ENCODE results near the gene CAMK4. TPM values are rescaled to one million over a fixed set of nuclear protein-coding genes. Genes with fewer than 3 reads are reported as not detected.

CAMK4 gene
- total and polyA plus RNA-seq, 5 donors from 2014 or later = 85.3 to 167 (median 106) TPM

- Histone ChIP-seq H3K27ac (ENCODE audit: insufficient read depth, low read length, poor library complexity, severe bottlenecking) (peak overlapping the region; percentile 87), H3K4me1 (ENCODE audit: control insufficient read depth, insufficient read depth, low read length, poor library complexity, severe bottlenecking) (peaks cover 52% of the 10 kb centered on the region), H3K27me3 (ENCODE audit: control insufficient read depth, insufficient read depth, low read length) (no peaks in the 10 kb centered on the region), H3K36me3 (ENCODE audit: control insufficient read depth, insufficient read depth, low read length) (no peaks in the 10 kb centered on the region), H3K9me3 (ENCODE audit: control insufficient read depth in 2 of 2, low read length in 2 of 2) (no peaks in the 10 kb centered on the region), H3K4me3 (ENCODE audit: low read depth, low read length) (peak overlapping the region; percentile 98)
- peak overlapping the region; percentile 93 to 100 (median 98) for H3K4me3 Mint-ChIP-seq
- H3K4me1 Mint-ChIP-seq = peaks cover 34 to 42% (median 37%) of the 10 kb centered on the region in 4 donors
- no peaks in the 10 kb centered on the region for H3K27me3 Mint-ChIP-seq
- H3K9me3 Mint-ChIP-seq = peaks cover 0 to 2% (median 0%) of the 10 kb centered on the region in 7 donors
- peaks cover 10% of the 10 kb centered on the region for H3K36me3 Mint-ChIP-seq
- ATAC-seq (ENCODE audit: low read depth in 2 of 2) (peak in 1 of 2 donors; percentile 1), DNase-seq (peak in 1 of 3 donors; percentile 33)
- peak overlapping the region; percentile 91 to 100 (median 96) for H3K27ac Mint-ChIP-seq
These were observed 569 bp downstream of the CAMK4 start for GRCh38 chr5:111224561-111225345.

DNA sequence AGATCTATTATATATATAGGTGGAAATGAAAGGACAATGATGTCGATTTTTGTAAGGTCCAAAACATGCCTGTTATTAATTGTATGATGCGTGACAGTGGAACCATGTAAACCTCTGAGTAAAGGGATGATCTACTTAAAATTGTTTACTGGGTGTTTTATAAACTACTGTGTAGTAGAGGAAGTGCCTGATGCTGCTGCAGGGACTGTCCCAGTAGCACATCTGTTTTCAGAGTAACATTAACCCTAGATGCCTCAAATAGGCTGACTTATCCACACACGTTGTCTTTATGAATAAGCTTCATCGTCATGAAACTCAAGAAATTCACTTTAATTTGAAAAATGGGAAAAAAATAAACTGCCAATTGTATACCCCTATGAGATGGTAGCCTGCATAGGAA lies 1.7 kb downstream of the CAMK4 start:
- Mint-ChIP-seq H3K27ac (peak overlapping the region; percentile 91 to 100 (median 96)), H3K27me3 (no peaks in the 10 kb centered on the region), H3K4me1 (peaks cover 42 to 52% (median 47%) of the 10 kb centered on the region in 4 donors), H3K36me3 (peaks cover 16% of the 10 kb centered on the region), H3K4me3 (peak overlapping the region; percentile 93 to 100 (median 98)), H3K9me3 (peaks cover 0 to 2% (median 0%) of the 10 kb centered on the region in 7 donors)
- peak in 1 of 3 donors; percentile 65 for DNase-seq
- Histone ChIP-seq H3K9me3 (ENCODE audit: control insufficient read depth in 2 of 2, low read length in 2 of 2) (no peaks in the 10 kb centered on the region), H3K27me3 (ENCODE audit: control insufficient read depth, insufficient read depth, low read length) (no peaks in the 10 kb centered on the region), H3K4me3 (ENCODE audit: low read depth, low read length) (peak overlapping the region; percentile 98), H3K27ac (ENCODE audit: insufficient read depth, low read length, poor library complexity, severe bottlenecking) (peak overlapping the region; percentile 87), H3K4me1 (ENCODE audit: control insufficient read depth, insufficient read depth, low read length, poor library complexity, severe bottlenecking) (peaks cover 64% of the 10 kb centered on the region), H3K36me3 (ENCODE audit: control insufficient read depth, insufficient read depth, low read length) (no peaks in the 10 kb centered on the region)
- peak; percentile 17 to 33 for ATAC-seq (ENCODE audit: low read depth in 2 of 2)

GRCh38 chr5:111226556-111226955 lies 2.4 kb downstream of the CAMK4 start:
- no peak for ATAC-seq (ENCODE audit: low read depth in 2 of 2)
- Mint-ChIP-seq H3K27me3 (no peaks in the 10 kb centered on the region), H3K4me3 (peak overlapping the region; percentile 93 to 100 (median 98)), H3K27ac (peak overlapping the region; percentile 91 to 100 (median 96)), H3K9me3 (peaks cover 0 to 2% (median 0%) of the 10 kb centered on the region in 7 donors), H3K4me1 (peaks cover 46 to 57% (median 49%) of the 10 kb centered on the region in 4 donors), H3K36me3 (peaks cover 16% of the 10 kb centered on the region)
- H3K27ac ChIP-seq (ENCODE audit: insufficient read depth, low read length, poor library complexity, severe bottlenecking) = peak overlapping the region; percentile 87
- no peaks in the 10 kb centered on the region for H3K36me3 ChIP-seq (ENCODE audit: control insufficient read depth, insufficient read depth, low read length)
- H3K4me3 ChIP-seq (ENCODE audit: low read depth, low read length) = peak overlapping the region; percentile 98
- H3K27me3 ChIP-seq (ENCODE audit: control insufficient read depth, insufficient read depth, low read length) = no peaks in the 10 kb centered on the region
- no peak for DNase-seq
- H3K4me1 ChIP-seq (ENCODE audit: control insufficient read depth, insufficient read depth, low read length, poor library complexity, severe bottlenecking) = peaks cover 70% of the 10 kb centered on the region
- no peaks in the 10 kb centered on the region for H3K9me3 ChIP-seq (ENCODE audit: control insufficient read depth in 2 of 2, low read length in 2 of 2)

GRCh38 chr5:111227226-111227782 lies 3.1 kb downstream of the CAMK4 start:
- Histone ChIP-seq H3K4me3 (ENCODE audit: low read depth, low read length) (peak overlapping the region; percentile 98), H3K4me1 (ENCODE audit: control insufficient read depth, insufficient read depth, low read length, poor library complexity, severe bottlenecking) (peaks cover 78% of the 10 kb centered on the region), H3K27ac (ENCODE audit: insufficient read depth, low read length, poor library complexity, severe bottlenecking) (peak overlapping the region; percentile 87), H3K36me3 (ENCODE audit: control insufficient read depth, insufficient read depth, low read length) (no peaks in the 10 kb centered on the region), H3K9me3 (ENCODE audit: control insufficient read depth in 2 of 2, low read length in 2 of 2) (no peaks in the 10 kb centered on the region), H3K27me3 (ENCODE audit: control insufficient read depth, insufficient read depth, low read length) (no peaks in the 10 kb centered on the region)
- peaks cover 16% of the 10 kb centered on the region for H3K36me3 Mint-ChIP-seq
- H3K27me3 Mint-ChIP-seq = no peaks in the 10 kb centered on the region
- H3K4me3 Mint-ChIP-seq = peak overlapping the region; percentile 93 to 100 (median 98)
- ATAC-seq (ENCODE audit: low read depth in 2 of 2) (no peak), DNase-seq (peak in 1 of 3 donors; percentile 39)
- peak overlapping the region; percentile 91 to 100 (median 98) for H3K27ac Mint-ChIP-seq
- peaks cover 0 to 2% (median 0%) of the 10 kb centered on the region in 7 donors for H3K9me3 Mint-ChIP-seq
- H3K4me1 Mint-ChIP-seq = peaks cover 48 to 64% (median 50%) of the 10 kb centered on the region in 4 donors

- H3K27ac Mint-ChIP-seq = peak overlapping the region; percentile 91 to 100 (median 98)
- peak in 1 of 3 donors; percentile 65 for DNase-seq
- Histone ChIP-seq H3K4me1 (ENCODE audit: control insufficient read depth, insufficient read depth, low read length, poor library complexity, severe bottlenecking) (peaks cover 83% of the 10 kb centered on the region), H3K4me3 (ENCODE audit: low read depth, low read length) (peak overlapping the region; percentile 98), H3K27me3 (ENCODE audit: control insufficient read depth, insufficient read depth, low read length) (no peaks in the 10 kb centered on the region), H3K27ac (ENCODE audit: insufficient read depth, low read length, poor library complexity, severe bottlenecking) (peak overlapping the region; percentile 87), H3K36me3 (ENCODE audit: control insufficient read depth, insufficient read depth, low read length) (no peaks in the 10 kb centered on the region), H3K9me3 (ENCODE audit: control insufficient read depth in 2 of 2, low read length in 2 of 2) (no peaks in the 10 kb centered on the region)
- peaks cover 16% of the 10 kb centered on the region for H3K36me3 Mint-ChIP-seq
- no peaks in the 10 kb centered on the region for H3K27me3 Mint-ChIP-seq
- peak overlapping the region; percentile 93 to 100 (median 98) for H3K4me3 Mint-ChIP-seq
- H3K4me1 Mint-ChIP-seq = peaks cover 51 to 69% (median 54%) of the 10 kb centered on the region in 4 donors
- ATAC-seq (ENCODE audit: low read depth in 2 of 2) = no peak
- peaks cover 0 to 2% (median 0%) of the 10 kb centered on the region in 7 donors for H3K9me3 Mint-ChIP-seq
These were observed 3.6 kb downstream of the CAMK4 start for GRCh38 chr5:111227801-111228200.

GRCh38 chr5:111228520-111229220 lies 4.5 kb downstream of the CAMK4 start:
- Mint-ChIP-seq H3K4me3 (peak overlapping the region; percentile 77 to 90 (median 88)), H3K36me3 (peaks cover 16% of the 10 kb centered on the region)

GRCh38 chr5:111229221-111229835 lies 5.1 kb downstream of the CAMK4 start:
- peak overlapping the region; percentile 77 to 90 (median 88) for H3K4me3 Mint-ChIP-seq
- Histone ChIP-seq H3K9me3 (ENCODE audit: control insufficient read depth in 2 of 2, low read length in 2 of 2) (no peaks in the 10 kb centered on the region), H3K27ac (ENCODE audit: insufficient read depth, low read length, poor library complexity, severe bottlenecking) (peak overlapping the region; percentile 87), H3K27me3 (ENCODE audit: control insufficient read depth, insufficient read depth, low read length) (no peaks in the 10 kb centered on the region), H3K36me3 (ENCODE audit: control insufficient read depth, insufficient read depth, low read length) (no peaks in the 10 kb centered on the region), H3K4me3 (ENCODE audit: low read depth, low read length) (peak overlapping the region; percentile 98), H3K4me1 (ENCODE audit: control insufficient read depth, insufficient read depth, low read length, poor library complexity, severe bottlenecking) (peaks cover 89% of the 10 kb centered on the region)
- no peak for ATAC-seq (ENCODE audit: low read depth in 2 of 2)
- H3K4me1 Mint-ChIP-seq = peaks cover 53 to 71% (median 59%) of the 10 kb centered on the region in 4 donors
- H3K36me3 Mint-ChIP-seq = peaks cover 16% of the 10 kb centered on the region
- peak overlapping the region; percentile 91 to 100 (median 98) for H3K27ac Mint-ChIP-seq
- H3K9me3 Mint-ChIP-seq = peaks cover 0 to 2% (median 0%) of the 10 kb centered on the region in 7 donors
- H3K27me3 Mint-ChIP-seq = no peaks in the 10 kb centered on the region
- peak in 1 of 3 donors; percentile 53 for DNase-seq

More at GRCh38 chr5:111228520-111229220, 4.5 kb downstream of the CAMK4 start:
- H3K27ac Mint-ChIP-seq = peak overlapping the region; percentile 91 to 100 (median 98)
- Histone ChIP-seq H3K9me3 (ENCODE audit: control insufficient read depth in 2 of 2, low read length in 2 of 2) (no peaks in the 10 kb centered on the region), H3K36me3 (ENCODE audit: control insufficient read depth, insufficient read depth, low read length) (no peaks in the 10 kb centered on the region), H3K27me3 (ENCODE audit: control insufficient read depth, insufficient read depth, low read length) (no peaks in the 10 kb centered on the region), H3K4me1 (ENCODE audit: control insufficient read depth, insufficient read depth, low read length, poor library complexity, severe bottlenecking) (peaks cover 83% of the 10 kb centered on the region), H3K4me3 (ENCODE audit: low read depth, low read length) (peak overlapping the region; percentile 98), H3K27ac (ENCODE audit: insufficient read depth, low read length, poor library complexity, severe bottlenecking) (peak overlapping the region; percentile 87)
- ATAC-seq (ENCODE audit: low read depth in 2 of 2) (no peak), DNase-seq (no peak)
- peaks cover 50 to 68% (median 55%) of the 10 kb centered on the region in 4 donors for H3K4me1 Mint-ChIP-seq
- H3K27me3 Mint-ChIP-seq = no peaks in the 10 kb centered on the region
- peaks cover 0 to 2% (median 0%) of the 10 kb centered on the region in 7 donors for H3K9me3 Mint-ChIP-seq
